ENCODE measurements around the gene IFTAP. TPM values are rescaled to one million over a fixed set of nuclear protein-coding genes. Genes with fewer than 3 reads are reported as not detected.

The IFTAP gene
- polyA plus RNA-seq, 1 of the 3 experiments (the other 2 are of a cell fraction) = 21.8 TPM

DNA sequence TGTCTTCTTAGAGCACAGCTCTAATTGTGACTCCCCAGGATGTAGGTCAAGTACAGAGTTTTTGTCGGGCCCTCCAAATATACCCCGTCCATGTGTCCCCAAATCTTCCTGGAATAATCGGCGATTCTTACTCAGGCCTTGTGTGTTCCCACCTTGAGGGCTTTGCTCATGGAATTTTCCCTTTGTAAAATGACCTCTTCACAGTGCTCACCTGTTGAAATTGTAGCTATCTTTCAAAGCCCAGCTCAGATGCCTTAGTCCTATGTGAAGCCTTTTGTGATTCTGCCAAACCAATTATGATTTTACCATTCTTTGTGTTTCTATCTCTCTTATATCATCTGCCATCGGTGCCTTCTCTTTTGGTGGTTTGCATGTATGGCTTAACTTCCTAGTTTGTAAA, 33.8 kb downstream of the IFTAP start:
- Histone ChIP-seq H3K79me2 (ENCODE audit: insufficient read depth) (no peaks in the 10 kb centered on the region), H3K9me2 (no peaks in the 10 kb centered on the region), H3K4me3 (ENCODE audit: low read depth in 2 of 2, low read length in 1 of 2) (no peak overlapping the region), H3K9me3 (no peaks in the 10 kb centered on the region), H3K4me1 (ENCODE audit: control insufficient read depth in 1 of 2, insufficient read depth in 2 of 2, low read depth in 1 of 2, low read length in 1 of 2) (peaks cover 0 to 44% of the 10 kb centered on the region in 2 experiments; a peak in 2 of 4 replicates), H3K36me3 (replicated peaks in 1 of 2; ENCODE audit: control insufficient read depth in 1 of 2, insufficient read depth in 2 of 2, low read length in 1 of 2) (peaks cover 0 to 2% of the 10 kb centered on the region in 2 experiments), H3K27me3 (ENCODE audit: insufficient read depth) (no peaks in the 10 kb centered on the region), H2AFZ (ENCODE audit: low read depth) (no peak overlapping the region), H3K4me2 (no peak overlapping the region), H3K27ac (ENCODE audit: low read depth in 2 of 2, low read length in 1 of 2) (peak overlapping the region in 1 of 2 experiments; percentile 99; a peak in 2 of 4 replicates), H3F3A (replicated peaks; ENCODE audit: insufficient read depth) (no peaks in the 10 kb centered on the region), H3K9ac (no peak overlapping the region), H4K20me1 (ENCODE audit: insufficient read depth) (no peaks in the 10 kb centered on the region)
- POLR2A ChIA-PET = interaction anchor here (1.1 to 2.0 kb wide), 2 partner anchors 9 to 64 kb away, joined by 4 to 16 read pairs; no protein-coding TSS in a partner anchor
- TF ChIP-seq RAD21 (IDR thresholded peaks at IDR 0.05; ENCODE audit: low read length) (no peak), MEF2A (IDR thresholded peaks at IDR 0.05; ENCODE audit: borderline replicate concordance, low read depth) (no peak), SIN3A (IDR thresholded peaks at IDR 0.05; ENCODE audit: borderline replicate concordance, low read depth, low read length) (no peak), ELF1 (IDR thresholded peaks at IDR 0.05) (no peak), GATA2 (CRISPR knock-in tag; IDR thresholded peaks at IDR 0.05) (no peak)
- TF ChIP-seq, protein P1, sequence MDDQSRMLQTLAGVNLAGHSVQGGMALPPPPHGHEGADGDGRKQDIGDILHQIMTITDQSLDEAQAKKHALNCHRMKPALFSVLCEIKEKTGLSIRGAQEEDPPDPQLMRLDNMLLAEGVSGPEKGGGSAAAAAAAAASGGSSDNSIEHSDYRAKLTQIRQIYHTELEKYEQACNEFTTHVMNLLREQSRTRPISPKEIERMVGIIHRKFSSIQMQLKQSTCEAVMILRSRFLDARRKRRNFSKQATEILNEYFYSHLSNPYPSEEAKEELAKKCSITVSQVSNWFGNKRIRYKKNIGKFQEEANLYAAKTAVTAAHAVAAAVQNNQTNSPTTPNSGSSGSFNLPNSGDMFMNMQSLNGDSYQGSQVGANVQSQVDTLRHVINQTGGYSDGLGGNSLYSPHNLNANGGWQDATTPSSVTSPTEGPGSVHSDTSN (IDR thresholded peaks at IDR 0.05) = no peak
- DNase-seq = no peak
- 77% methylated on average over 5 of the region's 5 CpGs for WGBS (ENCODE audit: low lambda C conversion rate)
- CTCF ChIA-PET = interaction anchor here (0.9 to 4.6 kb wide), 15 partner anchors 8 to 135 kb away, joined by 3 to 49 read pairs (median 4); no protein-coding TSS in a partner anchor

DNA sequence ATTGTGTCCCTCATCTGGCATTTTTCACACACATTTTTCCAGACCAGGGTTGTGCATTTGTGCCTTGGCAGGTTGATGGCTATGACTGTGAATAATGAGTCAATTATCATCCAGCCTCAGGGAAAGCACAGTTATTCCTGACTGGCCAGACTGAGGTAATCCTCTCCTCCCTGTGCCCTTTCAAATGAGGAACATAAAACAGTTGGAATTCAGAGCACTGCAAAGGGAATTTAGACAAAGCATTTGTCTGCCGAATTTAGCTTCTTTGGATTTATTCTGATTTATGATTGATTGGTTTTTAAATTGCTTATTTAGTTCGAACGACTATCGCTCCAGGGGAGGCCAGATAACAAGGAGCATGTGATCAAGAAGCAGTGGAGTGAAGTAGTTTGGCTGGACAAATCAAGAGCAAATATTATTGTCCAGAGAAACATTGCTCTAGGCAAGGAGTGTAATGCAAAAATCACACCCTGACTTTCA, 34.5 kb downstream of the IFTAP start:
- Histone ChIP-seq H3K4me1 (ENCODE audit: control insufficient read depth in 1 of 2, insufficient read depth in 2 of 2, low read depth in 1 of 2, low read length in 1 of 2) (peaks cover 0 to 39% of the 10 kb centered on the region in 2 experiments; a peak in 2 of 4 replicates), H3K9me2 (no peaks in the 10 kb centered on the region), H3F3A (replicated peaks; ENCODE audit: insufficient read depth) (no peaks in the 10 kb centered on the region), H3K9ac (no peak overlapping the region), H4K20me1 (ENCODE audit: insufficient read depth) (no peaks in the 10 kb centered on the region), H3K4me2 (no peak overlapping the region), H3K79me2 (ENCODE audit: insufficient read depth) (no peaks in the 10 kb centered on the region), H3K27me3 (ENCODE audit: insufficient read depth) (no peaks in the 10 kb centered on the region), H3K36me3 (replicated peaks in 1 of 2; ENCODE audit: control insufficient read depth in 1 of 2, insufficient read depth in 2 of 2, low read length in 1 of 2) (peaks cover 0 to 8% of the 10 kb centered on the region in 2 experiments), H3K9me3 (no peaks in the 10 kb centered on the region), H3K27ac (ENCODE audit: low read depth in 2 of 2, low read length in 1 of 2) (peak overlapping the region in 1 of 2 experiments; percentile 99; a peak in 2 of 4 replicates), H3K4me3 (ENCODE audit: low read depth in 2 of 2, low read length in 1 of 2) (no peak overlapping the region), H2AFZ (ENCODE audit: low read depth) (no peak overlapping the region)
- ChIA-PET CTCF (interaction anchor here (0.9 to 4.6 kb wide), 12 partner anchors 9 to 136 kb away, joined by 3 to 49 read pairs (median 5); no protein-coding TSS in a partner anchor), POLR2A (interaction anchor here (1.1 to 2.0 kb wide), 2 partner anchors 10 to 64 kb away, joined by 4 to 16 read pairs; no protein-coding TSS in a partner anchor)
- peak; percentile 58 for DNase-seq
- TF ChIP-seq SMC3 (IDR thresholded peaks at IDR 0.05; ENCODE audit: low read depth, low read length) (no peak), CHD2 (IDR thresholded peaks at IDR 0.05; ENCODE audit: low read length, partially characterized antibody) (peak; percentile 57), EP300 (IDR thresholded peaks at IDR 0.05; ENCODE audit: borderline replicate concordance in 1 of 2, low read depth in 1 of 2, low read length in 1 of 2) (peak in 1 of 2 experiments; percentile 93; a peak in 2 of 4 replicates), RAD21 (IDR thresholded peaks at IDR 0.05; ENCODE audit: low read length) (peak; percentile 8; the same call in 1 of the 2 replicates), POLR2AphosphoS5 (IDR thresholded peaks at IDR 0.05; ENCODE audit: low read depth, low read length) (no peak), MXI1 (IDR thresholded peaks at IDR 0.05; ENCODE audit: low read depth, low read length) (peak; percentile 44; the same call in 1 of the 2 replicates), RCOR1 (IDR thresholded peaks at IDR 0.05; ENCODE audit: low read length) (peak; percentile 83), MEF2A (IDR thresholded peaks at IDR 0.05; ENCODE audit: borderline replicate concordance, low read depth) (no peak), FOXJ3 (CRISPR knock-in tag; IDR thresholded peaks at IDR 0.05) (peak; percentile 47; the same call in 1 of the 2 replicates), GATA2 (CRISPR knock-in tag; IDR thresholded peaks at IDR 0.05) (peak; percentile 61), TCF12 (IDR thresholded peaks at IDR 0.05) (peak; percentile 40; the same call in 1 of the 2 replicates)
- TF ChIP-seq, protein P2, sequence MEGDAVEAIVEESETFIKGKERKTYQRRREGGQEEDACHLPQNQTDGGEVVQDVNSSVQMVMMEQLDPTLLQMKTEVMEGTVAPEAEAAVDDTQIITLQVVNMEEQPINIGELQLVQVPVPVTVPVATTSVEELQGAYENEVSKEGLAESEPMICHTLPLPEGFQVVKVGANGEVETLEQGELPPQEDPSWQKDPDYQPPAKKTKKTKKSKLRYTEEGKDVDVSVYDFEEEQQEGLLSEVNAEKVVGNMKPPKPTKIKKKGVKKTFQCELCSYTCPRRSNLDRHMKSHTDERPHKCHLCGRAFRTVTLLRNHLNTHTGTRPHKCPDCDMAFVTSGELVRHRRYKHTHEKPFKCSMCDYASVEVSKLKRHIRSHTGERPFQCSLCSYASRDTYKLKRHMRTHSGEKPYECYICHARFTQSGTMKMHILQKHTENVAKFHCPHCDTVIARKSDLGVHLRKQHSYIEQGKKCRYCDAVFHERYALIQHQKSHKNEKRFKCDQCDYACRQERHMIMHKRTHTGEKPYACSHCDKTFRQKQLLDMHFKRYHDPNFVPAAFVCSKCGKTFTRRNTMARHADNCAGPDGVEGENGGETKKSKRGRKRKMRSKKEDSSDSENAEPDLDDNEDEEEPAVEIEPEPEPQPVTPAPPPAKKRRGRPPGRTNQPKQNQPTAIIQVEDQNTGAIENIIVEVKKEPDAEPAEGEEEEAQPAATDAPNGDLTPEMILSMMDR (IDR thresholded peaks at IDR 0.05) = no peak
- TF ChIP-seq, protein P1 (IDR thresholded peaks at IDR 0.05) = peak; percentile 44; the same call in 1 of the 2 replicates
- TF ChIP-seq, protein P3, sequence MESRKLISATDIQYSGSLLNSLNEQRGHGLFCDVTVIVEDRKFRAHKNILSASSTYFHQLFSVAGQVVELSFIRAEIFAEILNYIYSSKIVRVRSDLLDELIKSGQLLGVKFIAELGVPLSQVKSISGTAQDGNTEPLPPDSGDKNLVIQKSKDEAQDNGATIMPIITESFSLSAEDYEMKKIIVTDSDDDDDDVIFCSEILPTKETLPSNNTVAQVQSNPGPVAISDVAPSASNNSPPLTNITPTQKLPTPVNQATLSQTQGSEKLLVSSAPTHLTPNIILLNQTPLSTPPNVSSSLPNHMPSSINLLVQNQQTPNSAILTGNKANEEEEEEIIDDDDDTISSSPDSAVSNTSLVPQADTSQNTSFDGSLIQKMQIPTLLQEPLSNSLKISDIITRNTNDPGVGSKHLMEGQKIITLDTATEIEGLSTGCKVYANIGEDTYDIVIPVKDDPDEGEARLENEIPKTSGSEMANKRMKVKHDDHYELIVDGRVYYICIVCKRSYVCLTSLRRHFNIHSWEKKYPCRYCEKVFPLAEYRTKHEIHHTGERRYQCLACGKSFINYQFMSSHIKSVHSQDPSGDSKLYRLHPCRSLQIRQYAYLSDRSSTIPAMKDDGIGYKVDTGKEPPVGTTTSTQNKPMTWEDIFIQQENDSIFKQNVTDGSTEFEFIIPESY (IDR thresholded peaks at IDR 0.05; ENCODE audit: borderline replicate concordance, low read depth) = no peak
- TF ChIP-seq, protein P4, sequence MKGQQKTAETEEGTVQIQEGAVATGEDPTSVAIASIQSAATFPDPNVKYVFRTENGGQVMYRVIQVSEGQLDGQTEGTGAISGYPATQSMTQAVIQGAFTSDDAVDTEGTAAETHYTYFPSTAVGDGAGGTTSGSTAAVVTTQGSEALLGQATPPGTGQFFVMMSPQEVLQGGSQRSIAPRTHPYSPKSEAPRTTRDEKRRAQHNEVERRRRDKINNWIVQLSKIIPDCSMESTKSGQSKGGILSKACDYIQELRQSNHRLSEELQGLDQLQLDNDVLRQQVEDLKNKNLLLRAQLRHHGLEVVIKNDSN (IDR thresholded peaks at IDR 0.05; ENCODE audit: borderline replicate concordance, low read depth) = no peak
- 68% methylated on average over 4 of the region's 4 CpGs for WGBS (ENCODE audit: low lambda C conversion rate)

Data from SK-N-SH (cell line).